ENCODE results near the gene SNRNP70. TPM values are rescaled to one million over a fixed set of nuclear protein-coding genes. Genes with fewer than 3 reads are reported as not detected.

Gene SNRNP70
- total RNA-seq, 1 experiment from 2014 or later = 354 TPM

Other genes starting within 250 kb of the SNRNP70 start
- gene HSD17B14, start 249.0 kb upstream of the SNRNP70 start, total RNA-seq (2022; extraction: Qiagen RNA extraction; ENCODE audit: low read depth) = 9.4 to 15.3 TPM (median 14.5 TPM) in 5 replicates
- gene PLEKHA4, start 216.8 kb upstream of the SNRNP70 start, total RNA-seq (2022; extraction: Qiagen RNA extraction; ENCODE audit: low read depth) = 1.1 to 3.0 TPM (median 2.2 TPM) in 5 replicates
- 80.7 to 142 TPM (median 101 TPM) in 5 replicates for gene PPP1R15A, start 213.0 kb upstream of the SNRNP70 start, total RNA-seq (2022; extraction: Qiagen RNA extraction; ENCODE audit: low read depth)
- not detected in 5 replicates for gene TULP2, start 186.7 kb upstream of the SNRNP70 start, total RNA-seq (2022; extraction: Qiagen RNA extraction; ENCODE audit: low read depth)
- gene NUCB1, start 185.1 kb upstream of the SNRNP70 start, total RNA-seq (2022; extraction: Qiagen RNA extraction; ENCODE audit: low read depth) = 139 to 223 TPM (median 212 TPM) in 5 replicates
- gene DHDH, start 151.8 kb upstream of the SNRNP70 start, total RNA-seq (2022; extraction: Qiagen RNA extraction; ENCODE audit: low read depth) = 1.0 to 2.3 TPM (median 1.9 TPM) in 5 replicates
- 231 to 402 TPM (median 354 TPM) in 5 replicates for gene BAX, start 130.6 kb upstream of the SNRNP70 start, total RNA-seq (2022; extraction: Qiagen RNA extraction; ENCODE audit: low read depth)
- gene FTL, start 120.1 kb upstream of the SNRNP70 start, total RNA-seq (2022; extraction: Qiagen RNA extraction; ENCODE audit: low read depth) = 16,893 to 25,075 TPM (median 18,830 TPM) in 5 replicates
- 12.8 to 22.1 TPM (median 20.3 TPM) in 5 replicates for gene GYS1, start 92.1 kb upstream of the SNRNP70 start, total RNA-seq (2022; extraction: Qiagen RNA extraction; ENCODE audit: low read depth)
- gene RUVBL2, start 91.6 kb upstream of the SNRNP70 start, total RNA-seq (2022; extraction: Qiagen RNA extraction; ENCODE audit: low read depth) = 194 to 265 TPM (median 241 TPM) in 5 replicates
- gene LHB, start 68.4 kb upstream of the SNRNP70 start, total RNA-seq (2022; extraction: Qiagen RNA extraction; ENCODE audit: low read depth) = not detected in 5 replicates
- not detected in 5 replicates for gene CGB3, start 61.1 kb upstream of the SNRNP70 start, total RNA-seq (2022; extraction: Qiagen RNA extraction; ENCODE audit: low read depth)
- gene CGB2, start 53.6 kb upstream of the SNRNP70 start, total RNA-seq (2022; extraction: Qiagen RNA extraction; ENCODE audit: low read depth) = 0.41 to 0.94 TPM in 2 of 5 replicates, not detected in the others
- not detected in 5 replicates for gene CGB1, start 48.6 kb upstream of the SNRNP70 start, total RNA-seq (2022; extraction: Qiagen RNA extraction; ENCODE audit: low read depth)
- gene CGB5, start 41.6 kb upstream of the SNRNP70 start, total RNA-seq (2022; extraction: Qiagen RNA extraction; ENCODE audit: low read depth) = 0.39 to 0.84 TPM (median 0.75 TPM) in 5 replicates
- gene CGB8, start 36.3 kb upstream of the SNRNP70 start, total RNA-seq (2022; extraction: Qiagen RNA extraction; ENCODE audit: low read depth) = 2.1 to 4.2 TPM (median 3.0 TPM) in 5 replicates
- 0.24 to 1.1 TPM (median 0.62 TPM) in 5 replicates for gene CGB7, start 27.7 kb upstream of the SNRNP70 start, total RNA-seq (2022; extraction: Qiagen RNA extraction; ENCODE audit: low read depth)
- 0.27 to 0.78 TPM (median 0.65 TPM) in 5 replicates for gene NTF4, start 20.6 kb upstream of the SNRNP70 start, total RNA-seq (2022; extraction: Qiagen RNA extraction; ENCODE audit: low read depth)
- not detected in 5 replicates for gene KCNA7, start 12.8 kb upstream of the SNRNP70 start, total RNA-seq (2022; extraction: Qiagen RNA extraction; ENCODE audit: low read depth)
- 3.3 to 9.4 TPM (median 6.7 TPM) in 5 replicates for gene LIN7B, start 28.9 kb downstream of the SNRNP70 start, total RNA-seq (2022; extraction: Qiagen RNA extraction; ENCODE audit: low read depth)
- 0.70 to 2.4 TPM (median 1.8 TPM) in 5 replicates for gene C19orf73, start 33.7 kb downstream of the SNRNP70 start, total RNA-seq (2022; extraction: Qiagen RNA extraction; ENCODE audit: low read depth)
- 5.7 to 9.5 TPM (median 8.6 TPM) in 5 replicates for gene PPFIA3, start 34.1 kb downstream of the SNRNP70 start, total RNA-seq (2022; extraction: Qiagen RNA extraction; ENCODE audit: low read depth)
- 0.19 TPM in 1 of 5 replicates, not detected in the others for gene HRC, start 69.9 kb downstream of the SNRNP70 start, total RNA-seq (2022; extraction: Qiagen RNA extraction; ENCODE audit: low read depth)
- gene TRPM4, start 72.3 kb downstream of the SNRNP70 start, total RNA-seq (2022; extraction: Qiagen RNA extraction; ENCODE audit: low read depth) = 5.5 to 10.6 TPM (median 9.5 TPM) in 5 replicates
- gene SLC6A16, start 239.7 kb downstream of the SNRNP70 start, total RNA-seq (2022; extraction: Qiagen RNA extraction; ENCODE audit: low read depth) = 0.60 to 1.3 TPM (median 0.90 TPM) in 5 replicates
- gene CD37, start 250.0 kb downstream of the SNRNP70 start, total RNA-seq (2022; extraction: Qiagen RNA extraction; ENCODE audit: low read depth) = 0.13 TPM in 1 of 5 replicates, not detected in the others